Hepatocyte (in vitro differentiated cells): Measurements from ENCODE around the gene RBM4. TPM values are rescaled to one million over a fixed set of nuclear protein-coding genes. Genes with fewer than 3 reads are reported as not detected.

Source experiments
- DNase-seq: peaks from one replicate; pipeline ENCODE4 v3.0.0-alpha.2; 2016; ENCODE audit warnings: low spot score
- H2AFZ ChIP-seq: fragments of 200-600 bp; sonication (generic); 2 replicates; pipeline ENCODE4 v1.6.0; 2016; ENCODE audit warnings: antibody characterized with exemption, mild to moderate bottlenecking
- H3K27ac ChIP-seq: fragments of 200-600 bp; sonication (generic); 2 replicates; pipeline ENCODE4 v1.5.1; 2016; ENCODE audit warnings: mild to moderate bottlenecking
- H3K27me3 ChIP-seq: fragments of 200-600 bp; sonication (generic); 2 replicates; pipeline ENCODE4 v1.6.1; 2016
- H3K36me3 ChIP-seq: fragments of 200-600 bp; sonication (generic); replicated peaks from 2 replicates; pipeline ENCODE4 v1.5.1; 2016; ENCODE audit warnings: low read depth; ENCODE audit not compliant: insufficient read depth
- H3K4me1 ChIP-seq: fragments of 200-600 bp; sonication (generic); 2 replicates; pipeline ENCODE4 v1.5.1; 2016; ENCODE audit warnings: mild to moderate bottlenecking, moderate library complexity; ENCODE audit not compliant: insufficient read depth
- H3K4me2 ChIP-seq: fragments of 200-600 bp; sonication (generic); 2 replicates; pipeline ENCODE4 v1.6.0; 2016
- H3K4me3 ChIP-seq: fragments of 200-600 bp; sonication (generic); 2 replicates; pipeline ENCODE4 v1.5.1; 2016; ENCODE audit warnings: mild to moderate bottlenecking
- H3K79me2 ChIP-seq: fragments of 200-600 bp; sonication (generic); 2 replicates; pipeline ENCODE4 v1.6.0; 2017; ENCODE audit warnings: mild to moderate bottlenecking
- H3K9me2 ChIP-seq: fragments of 200-600 bp; sonication (generic); replicated peaks from 2 replicates; pipeline ENCODE4 v1.6.0; 2017; ENCODE audit warnings: mild to moderate bottlenecking; ENCODE audit not compliant: insufficient read depth
- H3K9me3 ChIP-seq: fragments of 200-600 bp; sonication (generic); 2 replicates; pipeline ENCODE4 v1.5.1; 2016; ENCODE audit warnings: low read depth, mild to moderate bottlenecking
- H4K20me1 ChIP-seq: fragments of 200-600 bp; sonication (generic); 2 replicates; pipeline ENCODE4 v1.6.0; 2016; ENCODE audit warnings: mild to moderate bottlenecking; ENCODE audit not compliant: insufficient read depth, poor library complexity, severe bottlenecking
- EZH2 ChIP-seq: fragments of 200-600 bp; sonication (generic); IDR thresholded peaks from 2 replicates; pipeline ENCODE4 v1.6.1; 2016; ENCODE audit warnings: antibody characterized with exemption, mild to moderate bottlenecking, borderline replicate concordance
- EZH2phosphoT487 ChIP-seq: fragments of 200-600 bp; sonication (generic); IDR thresholded peaks from one replicate; pipeline ENCODE4 v1.6.1; 2018; ENCODE audit warnings: antibody characterized with exemption, mild to moderate bottlenecking, low read depth, moderate library complexity; ENCODE audit not compliant: unreplicated experiment, severe bottlenecking
- WGBS: methylation state at CpG from one replicate; pipeline ENCODE4 v1.1.6; 2016; ENCODE audit warnings: low lambda C conversion rate; ENCODE audit errors: missing lambda C conversion rate; 5-methylcytosine and 5-hydroxymethylcytosine counted together
- polyA plus RNA-seq: library from polyadenylated mRNA; unstranded; fragments of >200 nt; fragmentation: Nextera tagmentation; extraction: Ambion mirVana; gene quantifications from 2 replicates; pipeline ENCODE4 v1.2.1, GENCODE V29; 2016
- total RNA-seq: library from RNA; depleted of rRNA; stranded (reverse); fragments of >200 nt; gene quantifications from 2 replicates; pipeline ENCODE4 v1.2.3, GENCODE V29; 2014
- TF ChIP-seq, protein P1 (sequence below): fragments of 200-600 bp; sonication (generic); IDR thresholded peaks from 2 replicates; pipeline ENCODE4 v1.5.1; 2016; ENCODE audit warnings: antibody characterized with exemption, mild to moderate bottlenecking; ENCODE audit not compliant: poor library complexity

RBM4 gene
- total and polyA plus RNA-seq, 2 experiments from 2014 or later, result 139 to 150 TPM

DNA sequence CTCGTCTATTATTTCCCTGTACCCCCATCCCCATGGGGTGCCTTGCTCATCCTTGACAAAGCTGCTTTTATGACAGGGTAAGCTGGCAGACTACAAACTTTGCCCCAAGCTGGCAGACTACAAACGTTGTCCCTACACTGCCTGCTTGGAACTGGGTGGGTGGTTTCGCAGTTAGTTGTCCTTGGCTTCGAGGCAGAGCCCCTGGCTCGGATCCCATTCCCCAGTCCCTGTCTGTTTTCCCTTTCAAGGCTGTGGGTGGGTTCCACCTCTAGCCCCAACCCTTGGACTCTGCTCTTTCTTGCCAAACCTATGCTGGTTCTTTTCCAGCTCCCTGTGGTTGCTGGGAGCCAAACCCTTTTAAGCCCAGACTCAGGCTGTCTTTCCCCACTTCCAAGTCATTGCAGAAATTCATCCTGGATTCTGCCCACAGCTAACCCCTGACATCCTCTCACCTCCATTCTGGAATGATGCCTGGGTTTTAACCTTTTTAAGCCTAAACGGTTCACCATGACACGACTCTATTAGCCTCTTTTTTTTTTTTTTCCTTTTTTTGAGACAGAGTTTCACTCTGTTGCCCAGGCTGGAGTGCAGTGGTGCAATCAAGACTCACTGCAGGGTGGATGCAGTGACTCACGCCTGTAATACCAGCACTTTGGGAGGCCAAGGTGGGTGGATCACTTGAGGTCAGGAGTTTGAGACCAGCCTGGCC lies 31.2 kb upstream of the RBM4 start:
- H3K36me3 ChIP-seq, result no peaks in the 10 kb centered on the region
- no peaks in the 10 kb centered on the region for H3K9me2 ChIP-seq
- peaks cover 7% of the 10 kb centered on the region for H3K4me1 ChIP-seq
- 74% methylated on average over 8 of the region's 8 CpGs for WGBS
- no peaks in the 10 kb centered on the region for H4K20me1 ChIP-seq
- peak; percentile 58 for DNase-seq
- no peak overlapping the region for H3K4me2 ChIP-seq
- no peaks in the 10 kb centered on the region for H3K79me2 ChIP-seq
- TF ChIP-seq EZH2 (no peak), EZH2phosphoT487 (no peak)
- TF ChIP-seq, protein P1, sequence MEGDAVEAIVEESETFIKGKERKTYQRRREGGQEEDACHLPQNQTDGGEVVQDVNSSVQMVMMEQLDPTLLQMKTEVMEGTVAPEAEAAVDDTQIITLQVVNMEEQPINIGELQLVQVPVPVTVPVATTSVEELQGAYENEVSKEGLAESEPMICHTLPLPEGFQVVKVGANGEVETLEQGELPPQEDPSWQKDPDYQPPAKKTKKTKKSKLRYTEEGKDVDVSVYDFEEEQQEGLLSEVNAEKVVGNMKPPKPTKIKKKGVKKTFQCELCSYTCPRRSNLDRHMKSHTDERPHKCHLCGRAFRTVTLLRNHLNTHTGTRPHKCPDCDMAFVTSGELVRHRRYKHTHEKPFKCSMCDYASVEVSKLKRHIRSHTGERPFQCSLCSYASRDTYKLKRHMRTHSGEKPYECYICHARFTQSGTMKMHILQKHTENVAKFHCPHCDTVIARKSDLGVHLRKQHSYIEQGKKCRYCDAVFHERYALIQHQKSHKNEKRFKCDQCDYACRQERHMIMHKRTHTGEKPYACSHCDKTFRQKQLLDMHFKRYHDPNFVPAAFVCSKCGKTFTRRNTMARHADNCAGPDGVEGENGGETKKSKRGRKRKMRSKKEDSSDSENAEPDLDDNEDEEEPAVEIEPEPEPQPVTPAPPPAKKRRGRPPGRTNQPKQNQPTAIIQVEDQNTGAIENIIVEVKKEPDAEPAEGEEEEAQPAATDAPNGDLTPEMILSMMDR, result no peak
- H3K4me3 ChIP-seq, result no peak overlapping the region
- H2AFZ ChIP-seq, result no peak overlapping the region
- no peaks in the 10 kb centered on the region for H3K27me3 ChIP-seq
- peak overlapping the region; percentile 61 for H3K27ac ChIP-seq
- no peaks in the 10 kb centered on the region for H3K9me3 ChIP-seq

GRCh38 chr11:66609721-66610617 lies 28.5 kb upstream of the RBM4 start:
- Histone ChIP-seq H3K9me3 (no peaks in the 10 kb centered on the region), H3K79me2 (no peaks in the 10 kb centered on the region), H2AFZ (no peak overlapping the region), H3K4me2 (no peak overlapping the region), H3K4me1 (peaks cover 7% of the 10 kb centered on the region), H3K36me3 (no peaks in the 10 kb centered on the region), H3K9me2 (no peaks in the 10 kb centered on the region), H3K4me3 (no peak overlapping the region), H3K27ac (no peak overlapping the region), H4K20me1 (no peaks in the 10 kb centered on the region), H3K27me3 (no peaks in the 10 kb centered on the region)
- 75% methylated on average over 4 of the region's 4 CpGs for WGBS
- no peak for DNase-seq
- TF ChIP-seq, protein P1, result no peak
- TF ChIP-seq EZH2phosphoT487 (no peak), EZH2 (no peak)

- Histone ChIP-seq H3K27me3 (no peaks in the 10 kb centered on the region), H2AFZ (no peak overlapping the region), H4K20me1 (peaks cover 6% of the 10 kb centered on the region), H3K4me2 (no peak overlapping the region), H3K9me3 (no peaks in the 10 kb centered on the region), H3K27ac (no peak overlapping the region), H3K79me2 (peaks cover 17% of the 10 kb centered on the region), H3K9me2 (no peaks in the 10 kb centered on the region), H3K4me3 (no peak overlapping the region), H3K36me3 (no peaks in the 10 kb centered on the region), H3K4me1 (peaks cover 11% of the 10 kb centered on the region)
- no peak for DNase-seq
- TF ChIP-seq EZH2phosphoT487, result no peak
- 86% methylated on average over 1 of the region's 1 CpG for WGBS
These were observed 26.0 kb upstream of the RBM4 start for GRCh38 chr11:66612458-66612857.

DNA sequence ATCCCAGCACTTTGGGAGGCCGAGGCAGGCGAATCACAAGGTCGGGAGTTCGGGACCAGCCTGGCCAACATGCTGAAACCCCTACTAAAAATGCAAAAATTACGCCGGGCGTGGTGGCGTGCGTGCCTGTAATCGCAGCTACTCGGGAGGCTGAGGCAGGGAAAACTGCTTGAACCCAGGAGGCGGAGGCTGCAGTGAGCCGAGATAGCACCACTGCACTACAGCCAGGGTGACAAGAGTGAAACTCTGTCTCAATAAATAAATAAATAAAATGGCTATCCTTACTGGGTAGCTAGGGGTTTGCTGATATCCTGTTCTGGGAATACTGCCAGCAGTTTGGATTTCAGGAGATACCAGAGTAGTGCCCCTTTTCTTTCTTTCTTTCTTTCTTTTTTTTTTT lies 24.4 kb upstream of the RBM4 start:
- H3K4me1 ChIP-seq, result peaks cover 6% of the 10 kb centered on the region
- H3K9me2 ChIP-seq, result no peaks in the 10 kb centered on the region
- H3K27ac ChIP-seq, result no peak overlapping the region
- H3K4me3 ChIP-seq, result no peak overlapping the region
- TF ChIP-seq, protein P1, result no peak
- TF ChIP-seq EZH2 (no peak), EZH2phosphoT487 (no peak)
- no peaks in the 10 kb centered on the region for H3K27me3 ChIP-seq
- H2AFZ ChIP-seq, result no peak overlapping the region
- H3K9me3 ChIP-seq, result no peaks in the 10 kb centered on the region
- 92% methylated on average over 13 of the region's 13 CpGs for WGBS
- H3K79me2 ChIP-seq, result peaks cover 33% of the 10 kb centered on the region
- no peak overlapping the region for H3K4me2 ChIP-seq
- no peak for DNase-seq
- H3K36me3 ChIP-seq, result no peaks in the 10 kb centered on the region
- peaks cover 22% of the 10 kb centered on the region for H4K20me1 ChIP-seq
